Transverse colon (tissue), 4 donors: Measurements from ENCODE around the gene AGPAT4.

Experiments used
- CTCF ChIP-seq, 5 experiments: fragments of 200-600 bp in 3 of 5; fragments of 450-650 bp in 2 of 5; sonication (generic) in 3 of 5; IDR thresholded peaks; 1 replicate in 2 of 5; 2 replicates in 3 of 5; pipeline ENCODE4 v1.5.1; 2016 to 2017; ENCODE audit warnings: antibody characterized with exemption in 5 of 5, inconsistent platforms in 3 of 5, mild to moderate bottlenecking in 2 of 5, moderate library complexity in 1 of 5
- POLR2A ChIP-seq: fragments of 450-650 bp; IDR thresholded peaks from one replicate; pipeline ENCODE4 v1.6.1; 2016; ENCODE audit warnings: antibody characterized with exemption, mild to moderate bottlenecking, moderate library complexity
- POLR2AphosphoS5 ChIP-seq, 3 donors: sonication (generic); formaldehyde crosslinking; IDR thresholded peaks; one replicate each; pipeline ENCODE4 v1.6.1; 2016; ENCODE audit warnings: antibody characterized with exemption in 3 of 3

GRCh38 chr6:161164182-161164625, 109.7 kb downstream of the AGPAT4 start:
- TF ChIP-seq POLR2A: no peak
- no peak for TF ChIP-seq CTCF (IDR thresholded peaks at IDR 0.05)
- no peak for TF ChIP-seq POLR2AphosphoS5 (IDR thresholded peaks at IDR 0.05)
